Fibroblast of lung (primary cell): ENCODE measurements around the gene DEPDC5. TPM values are rescaled to one million over a fixed set of nuclear protein-coding genes. Genes with fewer than 3 reads are reported as not detected.
A peak's percentile ranks its signal among the peaks of the same experiment; 100 is the strongest.

Experiments used
- DNase-seq, 2 donors: peaks; one replicate each; pipeline versions ENCODE4 v3.0.0 to v3.0.0-alpha.2; 2010; ENCODE audit warnings: low read depth in 2 of 2
- H2AFZ ChIP-seq: 2 replicates; pipeline ENCODE4 v1.5.1; 2012; ENCODE audit warnings: low read length, control low read depth, inconsistent platforms
- H3K27ac ChIP-seq: 2 replicates; pipeline ENCODE4 v1.5.1; 2011; ENCODE audit warnings: low read length, control low read depth; ENCODE audit not compliant: insufficient read depth
- H3K27me3 ChIP-seq: 2 replicates; pipeline ENCODE4 v1.5.1; 2011; ENCODE audit warnings: mild to moderate bottlenecking, low read length; ENCODE audit not compliant: control insufficient read depth, insufficient read depth
- H3K36me3 ChIP-seq: 2 replicates; pipeline ENCODE4 v1.5.1; 2011; ENCODE audit warnings: low read length; ENCODE audit not compliant: control insufficient read depth, insufficient read depth
- H3K4me1 ChIP-seq: 2 replicates; pipeline ENCODE4 v1.5.1; 2011; ENCODE audit warnings: low read length; ENCODE audit not compliant: control insufficient read depth, insufficient read depth; ENCODE audit errors: extremely low read depth
- H3K4me2 ChIP-seq: 2 replicates; pipeline ENCODE4 v1.5.1; 2011; ENCODE audit warnings: low read length, control low read depth; ENCODE audit not compliant: insufficient read depth; ENCODE audit errors: extremely low read depth
- H3K4me3 ChIP-seq, 4 experiments: fragments of 200-600 bp in 1 of 4; sonication (generic) in 1 of 4; replicated peaks in 1 of 4; 2 replicates each; pipeline ENCODE4 v1.5.1; 2011 to 2016; ENCODE audit warnings: low read length in 4 of 4, low read depth in 3 of 4, mild to moderate bottlenecking in 3 of 4, control low read depth in 2 of 4, inconsistent platforms in 1 of 4, mixed read lengths in 1 of 4; ENCODE audit not compliant: insufficient read depth in 1 of 4; ENCODE audit errors: control extremely low read depth in 1 of 4
- H3K79me2 ChIP-seq: 2 replicates; pipeline ENCODE4 v1.5.1; 2012; ENCODE audit warnings: mild to moderate bottlenecking, low read length, inconsistent platforms; ENCODE audit not compliant: control insufficient read depth, insufficient read depth
- H3K9ac ChIP-seq: 2 replicates; pipeline ENCODE4 v1.5.1; 2011; ENCODE audit warnings: mild to moderate bottlenecking, low read length, control low read depth; ENCODE audit not compliant: insufficient read depth
- H3K9me3 ChIP-seq: 2 replicates; pipeline ENCODE4 v1.5.1; 2012; ENCODE audit warnings: low read depth, low read length; ENCODE audit not compliant: control insufficient read depth, insufficient read depth
- H4K20me1 ChIP-seq: 2 replicates; pipeline ENCODE4 v1.5.1; 2011; ENCODE audit warnings: low read length; ENCODE audit not compliant: control insufficient read depth, insufficient read depth; ENCODE audit errors: extremely low read depth
- EZH2 ChIP-seq: IDR thresholded peaks from 2 replicates; pipeline ENCODE4 v1.5.1; 2012; ENCODE audit warnings: low read length, control low read depth, mild to moderate bottlenecking; ENCODE audit errors: missing control alignments
- polyA plus RNA-seq, 2 donors: library from polyadenylated mRNA; depleted of rRNA in 1 of 2; stranded (reverse) in 1 of 2; unstranded in 1 of 2; fragments of >200 nt; gene quantifications; 2 replicates each; pipeline ENCODE4 v1.2.1, GENCODE V29; 2011 to 2012; ENCODE audit warnings: missing spikeins in 1 of 2
- total RNA-seq: library from RNA; depleted of rRNA; stranded (reverse); fragments of >200 nt; gene quantifications from 2 replicates; pipeline ENCODE4 v1.2.1, GENCODE V29; 2014
- TF ChIP-seq, protein P1 (sequence below), 2 donors: IDR thresholded peaks in 1 of 2; conservative IDR thresholded peaks in 1 of 2; 1 replicate in 1 of 2; 2 replicates in 1 of 2; pipeline ENCODE4 v1.5.1; 2011 to 2012; ENCODE audit warnings: low read length in 2 of 2, control low read depth in 1 of 2, inconsistent platforms in 1 of 2, low read depth in 1 of 2, mild to moderate bottlenecking in 1 of 2

Gene DEPDC5
- total and polyA plus RNA-seq, 2 donors (not counting 1 experiment from before 2014, with no cell fraction given), result 10.4 to 10.7 TPM

DNA sequence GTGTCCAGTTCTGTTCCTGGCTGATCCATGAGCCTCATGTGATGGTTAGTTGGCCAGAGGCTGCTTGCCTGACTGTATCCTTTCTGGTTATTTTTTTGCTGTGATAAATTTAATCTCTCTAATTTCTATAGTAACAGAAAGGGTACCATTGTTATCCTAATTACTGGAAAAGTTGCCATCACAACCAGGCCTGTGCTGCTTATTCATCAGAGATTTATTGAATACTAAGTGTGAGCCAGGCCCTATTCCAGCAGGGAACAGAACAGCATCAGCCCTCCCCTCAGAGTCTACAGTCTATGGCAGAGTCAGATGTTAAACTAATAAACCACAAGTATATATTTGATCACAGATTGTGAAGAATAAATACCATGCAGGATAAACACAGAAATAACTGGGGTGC, 86.8 kb downstream of the DEPDC5 start:
- no peak for TF ChIP-seq EZH2
- TF ChIP-seq, protein P1, sequence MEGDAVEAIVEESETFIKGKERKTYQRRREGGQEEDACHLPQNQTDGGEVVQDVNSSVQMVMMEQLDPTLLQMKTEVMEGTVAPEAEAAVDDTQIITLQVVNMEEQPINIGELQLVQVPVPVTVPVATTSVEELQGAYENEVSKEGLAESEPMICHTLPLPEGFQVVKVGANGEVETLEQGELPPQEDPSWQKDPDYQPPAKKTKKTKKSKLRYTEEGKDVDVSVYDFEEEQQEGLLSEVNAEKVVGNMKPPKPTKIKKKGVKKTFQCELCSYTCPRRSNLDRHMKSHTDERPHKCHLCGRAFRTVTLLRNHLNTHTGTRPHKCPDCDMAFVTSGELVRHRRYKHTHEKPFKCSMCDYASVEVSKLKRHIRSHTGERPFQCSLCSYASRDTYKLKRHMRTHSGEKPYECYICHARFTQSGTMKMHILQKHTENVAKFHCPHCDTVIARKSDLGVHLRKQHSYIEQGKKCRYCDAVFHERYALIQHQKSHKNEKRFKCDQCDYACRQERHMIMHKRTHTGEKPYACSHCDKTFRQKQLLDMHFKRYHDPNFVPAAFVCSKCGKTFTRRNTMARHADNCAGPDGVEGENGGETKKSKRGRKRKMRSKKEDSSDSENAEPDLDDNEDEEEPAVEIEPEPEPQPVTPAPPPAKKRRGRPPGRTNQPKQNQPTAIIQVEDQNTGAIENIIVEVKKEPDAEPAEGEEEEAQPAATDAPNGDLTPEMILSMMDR (conservative IDR thresholded peaks at IDR 0.05 in 1 of 2, IDR thresholded peaks at IDR 0.05 in 1 of 2; ENCODE audit: low read depth in 1 of 2, low read length in 2 of 2), result no peak
- Histone ChIP-seq H3K4me2 (no peak overlapping the region), H3K27me3 (no peaks in the 10 kb centered on the region), H3K27ac (no peak overlapping the region), H4K20me1 (no peaks in the 10 kb centered on the region), H3K4me3 (no peak overlapping the region), H3K79me2 (no peaks in the 10 kb centered on the region), H3K4me1 (no peaks in the 10 kb centered on the region), H3K9me3 (no peaks in the 10 kb centered on the region), H2AFZ (no peak overlapping the region), H3K9ac (no peak overlapping the region), H3K36me3 (peaks cover 5% of the 10 kb centered on the region)
- DNase-seq, result no peak

DNA sequence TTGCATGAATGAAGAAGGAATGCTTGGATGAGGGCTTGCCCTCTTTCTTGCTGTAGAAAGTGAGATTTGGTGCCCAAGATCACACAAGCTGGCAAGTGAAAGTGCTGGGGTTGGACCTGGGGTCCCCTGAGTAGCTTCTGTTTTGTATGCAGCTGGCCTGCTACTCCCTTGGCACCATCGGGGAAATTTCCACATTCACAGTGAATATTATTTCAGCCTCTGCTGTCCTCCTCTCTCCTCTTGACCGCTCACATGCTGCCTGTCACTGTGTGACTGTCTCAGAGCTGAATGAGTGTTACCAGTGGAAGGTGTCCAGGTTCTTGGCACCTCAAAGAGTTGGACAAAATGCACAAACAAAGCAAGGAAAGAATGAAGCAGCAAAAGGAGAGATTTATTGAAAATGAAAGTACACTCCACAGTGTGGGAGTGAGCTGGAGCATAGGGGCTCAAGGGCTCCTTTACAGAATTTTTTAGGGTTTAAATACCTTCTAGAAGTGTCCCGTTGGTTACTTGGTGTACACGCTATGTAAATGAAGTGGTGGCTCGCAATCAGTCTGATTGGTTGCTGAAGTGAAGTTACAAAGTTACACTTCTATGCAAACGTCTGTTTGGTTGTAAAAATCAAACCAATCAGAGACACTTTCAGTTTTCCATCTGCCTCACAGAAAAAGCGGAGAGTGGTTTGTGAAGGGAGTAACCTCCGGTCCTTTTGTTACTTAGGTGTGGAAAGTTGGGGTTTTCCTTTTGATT, 87.4 kb downstream of the DEPDC5 start:
- TF ChIP-seq EZH2, result no peak
- TF ChIP-seq, protein P1 (conservative IDR thresholded peaks at IDR 0.05 in 1 of 2, IDR thresholded peaks at IDR 0.05 in 1 of 2; ENCODE audit: low read depth in 1 of 2, low read length in 2 of 2), result no peak
- H3K9ac ChIP-seq, result no peak overlapping the region
- H3K4me3 ChIP-seq, result peak overlapping the region in 1 of 4 experiments; percentile 32
- H3K27ac ChIP-seq, result no peak overlapping the region
- H3K36me3 ChIP-seq, result peaks cover 5% of the 10 kb centered on the region
- no peak overlapping the region for H2AFZ ChIP-seq
- DNase-seq, result no peak
- no peaks in the 10 kb centered on the region for H4K20me1 ChIP-seq
- no peaks in the 10 kb centered on the region for H3K27me3 ChIP-seq
- H3K4me2 ChIP-seq, result peak overlapping the region; percentile 20
- H3K79me2 ChIP-seq, result no peaks in the 10 kb centered on the region
- H3K9me3 ChIP-seq, result no peaks in the 10 kb centered on the region
- H3K4me1 ChIP-seq, result no peaks in the 10 kb centered on the region

DNA sequence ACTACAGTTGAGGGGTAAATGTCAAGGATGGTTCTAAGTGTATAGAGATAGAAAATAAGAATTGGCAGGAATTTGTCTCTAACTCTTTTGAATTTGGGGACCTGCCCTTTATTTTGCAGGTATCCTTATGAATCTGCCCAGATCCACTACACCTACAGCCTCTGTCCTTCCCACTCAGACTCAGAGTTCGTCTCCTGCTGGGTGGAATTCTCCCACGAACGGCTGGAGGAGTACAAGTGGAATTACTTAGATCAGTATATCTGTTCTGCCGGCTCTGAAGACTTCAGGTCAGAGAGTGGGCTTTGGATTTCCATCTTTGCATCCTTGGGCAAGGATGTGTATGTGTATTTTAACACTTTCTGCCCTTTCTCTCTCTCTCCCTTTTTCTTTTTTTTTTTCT, 89.7 kb downstream of the DEPDC5 start:
- Histone ChIP-seq H4K20me1 (no peaks in the 10 kb centered on the region), H3K79me2 (no peaks in the 10 kb centered on the region), H3K4me3 (no peak overlapping the region), H3K4me1 (no peaks in the 10 kb centered on the region), H3K36me3 (peaks cover 5% of the 10 kb centered on the region), H3K9ac (no peak overlapping the region), H3K4me2 (no peak overlapping the region), H2AFZ (no peak overlapping the region), H3K27ac (no peak overlapping the region), H3K9me3 (no peaks in the 10 kb centered on the region), H3K27me3 (no peaks in the 10 kb centered on the region)
- no peak for DNase-seq
- TF ChIP-seq, protein P1 (conservative IDR thresholded peaks at IDR 0.05 in 1 of 2, IDR thresholded peaks at IDR 0.05 in 1 of 2; ENCODE audit: low read depth in 1 of 2, low read length in 2 of 2), result no peak
- no peak for TF ChIP-seq EZH2
